HepG2 (cell line): Measurements from ENCODE around the gene MEX3B.

Experiments
- CTCF ChIP-seq: sonication (generic); formaldehyde crosslinking; IDR thresholded peaks from 2 replicates; pipeline ENCODE4 v1.5.0; 2020; ENCODE audit warnings: mild to moderate bottlenecking, missing genetic modification reagents, moderate library complexity
- KAT8 ChIP-seq: IDR thresholded peaks from 2 replicates; pipeline ENCODE4 v1.6.1; 2016; ENCODE audit warnings: missing genetic modification reagents, missing compliant biosample characterization
- KDM6A ChIP-seq: IDR thresholded peaks from 2 replicates; pipeline ENCODE4 v1.6.1; 2016; ENCODE audit warnings: low read depth
- MBD4 ChIP-seq: IDR thresholded peaks from 2 replicates; pipeline ENCODE4 v1.6.1; 2012; ENCODE audit warnings: low read length, inconsistent platforms, borderline replicate concordance
- MTA3 ChIP-seq: sonication (generic); formaldehyde crosslinking; IDR thresholded peaks from 2 replicates; pipeline ENCODE4 v1.4.0; 2020; ENCODE audit warnings: missing genetic modification reagents
- NR1H2 ChIP-seq: sonication (generic); formaldehyde crosslinking; IDR thresholded peaks from 2 replicates; pipeline ENCODE4 v1.8.1; 2022; ENCODE audit warnings: low read depth, missing genetic modification reagents, borderline replicate concordance
- POLR2A ChIP-seq, 2 experiments: IDR thresholded peaks; 2 replicates each; pipeline ENCODE4 v1.6.1; 2011; ENCODE audit warnings: low read depth in 2 of 2, low read length in 2 of 2, mild to moderate bottlenecking in 1 of 2, moderate library complexity in 1 of 2; ENCODE audit not compliant: insufficient read depth in 1 of 2
- PTBP1 ChIP-seq: fragments of 200-400 bp; formaldehyde crosslinking; IDR thresholded peaks from 2 replicates; pipeline ENCODE4 v1.6.1; 2018; ENCODE audit warnings: low read length, low read depth; ENCODE audit not compliant: poor library complexity, severe bottlenecking
- RBFOX2 ChIP-seq: fragments of 200-400 bp; formaldehyde crosslinking; IDR thresholded peaks from 2 replicates; pipeline ENCODE4 v1.6.1; 2017; ENCODE audit warnings: low read depth, mild to moderate bottlenecking, low read length
- REST ChIP-seq, 2 experiments: IDR thresholded peaks; 2 replicates each; pipeline ENCODE4 v1.6.1; 2011 to 2012; ENCODE audit warnings: low read length in 2 of 2, borderline replicate concordance in 1 of 2, low read depth in 1 of 2, mild to moderate bottlenecking in 1 of 2, moderate library complexity in 1 of 2
- SMC3 ChIP-seq: IDR thresholded peaks from 2 replicates; pipeline ENCODE4 v1.6.1; 2011; ENCODE audit warnings: low read length, improper control_type of control experiment
- SRSF9 ChIP-seq: fragments of 200-400 bp; formaldehyde crosslinking; IDR thresholded peaks from 2 replicates; pipeline ENCODE4 v1.6.1; 2018; ENCODE audit warnings: borderline replicate concordance, mild to moderate bottlenecking, low read depth, low read length; ENCODE audit not compliant: insufficient read depth, poor library complexity, severe bottlenecking
- TF ChIP-seq, protein P1 (sequence below), 2 experiments: sonication (generic) in 1 of 2; formaldehyde crosslinking in 1 of 2; IDR thresholded peaks; 2 replicates each; pipeline versions ENCODE4 v1.6.1 to v1.9.0; 2014 to 2022; ENCODE audit warnings: antibody characterized with exemption in 1 of 2, borderline replicate concordance in 1 of 2, inconsistent platforms in 1 of 2, low read depth in 1 of 2, missing genetic modification reagents in 1 of 2
- TF ChIP-seq, protein P2 (sequence below): sonication (generic); formaldehyde crosslinking; IDR thresholded peaks from 2 replicates; pipeline ENCODE4 v1.4.0; 2020; ENCODE audit warnings: missing genetic modification reagents

GRCh38 chr15:82064824-82065223 lies 19.0 kb upstream of the MEX3B start:
- TF ChIP-seq MBD4: no peak
- TF ChIP-seq KDM6A (CRISPR knock-in tag): no peak
- TF ChIP-seq CTCF (CRISPR knock-in tag): no peak
- no peak for TF ChIP-seq KAT8 (CRISPR knock-in tag)
- no peak for TF ChIP-seq POLR2A (IDR thresholded peaks at IDR 0.05; ENCODE audit: insufficient read depth in 1 of 2, low read depth in 2 of 2, low read length in 2 of 2)
- TF ChIP-seq MTA3 (CRISPR knock-in tag): no peak
- no peak for TF ChIP-seq PTBP1
- TF ChIP-seq, protein P1, sequence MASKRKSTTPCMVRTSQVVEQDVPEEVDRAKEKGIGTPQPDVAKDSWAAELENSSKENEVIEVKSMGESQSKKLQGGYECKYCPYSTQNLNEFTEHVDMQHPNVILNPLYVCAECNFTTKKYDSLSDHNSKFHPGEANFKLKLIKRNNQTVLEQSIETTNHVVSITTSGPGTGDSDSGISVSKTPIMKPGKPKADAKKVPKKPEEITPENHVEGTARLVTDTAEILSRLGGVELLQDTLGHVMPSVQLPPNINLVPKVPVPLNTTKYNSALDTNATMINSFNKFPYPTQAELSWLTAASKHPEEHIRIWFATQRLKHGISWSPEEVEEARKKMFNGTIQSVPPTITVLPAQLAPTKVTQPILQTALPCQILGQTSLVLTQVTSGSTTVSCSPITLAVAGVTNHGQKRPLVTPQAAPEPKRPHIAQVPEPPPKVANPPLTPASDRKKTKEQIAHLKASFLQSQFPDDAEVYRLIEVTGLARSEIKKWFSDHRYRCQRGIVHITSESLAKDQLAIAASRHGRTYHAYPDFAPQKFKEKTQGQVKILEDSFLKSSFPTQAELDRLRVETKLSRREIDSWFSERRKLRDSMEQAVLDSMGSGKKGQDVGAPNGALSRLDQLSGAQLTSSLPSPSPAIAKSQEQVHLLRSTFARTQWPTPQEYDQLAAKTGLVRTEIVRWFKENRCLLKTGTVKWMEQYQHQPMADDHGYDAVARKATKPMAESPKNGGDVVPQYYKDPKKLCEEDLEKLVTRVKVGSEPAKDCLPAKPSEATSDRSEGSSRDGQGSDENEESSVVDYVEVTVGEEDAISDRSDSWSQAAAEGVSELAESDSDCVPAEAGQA (IDR thresholded peaks at IDR 0.05; ENCODE audit: low read depth): no peak
- TF ChIP-seq, protein P1 (CRISPR knock-in tag; IDR thresholded peaks at IDR 0.05; ENCODE audit: borderline replicate concordance): no peak
- no peak for TF ChIP-seq SRSF9
- no peak for TF ChIP-seq RBFOX2
- TF ChIP-seq NR1H2: no peak
- no peak for TF ChIP-seq SMC3
- no peak for TF ChIP-seq REST (IDR thresholded peaks at IDR 0.05; ENCODE audit: borderline replicate concordance in 1 of 2, low read depth in 1 of 2, low read length in 2 of 2)
- TF ChIP-seq, protein P2, sequence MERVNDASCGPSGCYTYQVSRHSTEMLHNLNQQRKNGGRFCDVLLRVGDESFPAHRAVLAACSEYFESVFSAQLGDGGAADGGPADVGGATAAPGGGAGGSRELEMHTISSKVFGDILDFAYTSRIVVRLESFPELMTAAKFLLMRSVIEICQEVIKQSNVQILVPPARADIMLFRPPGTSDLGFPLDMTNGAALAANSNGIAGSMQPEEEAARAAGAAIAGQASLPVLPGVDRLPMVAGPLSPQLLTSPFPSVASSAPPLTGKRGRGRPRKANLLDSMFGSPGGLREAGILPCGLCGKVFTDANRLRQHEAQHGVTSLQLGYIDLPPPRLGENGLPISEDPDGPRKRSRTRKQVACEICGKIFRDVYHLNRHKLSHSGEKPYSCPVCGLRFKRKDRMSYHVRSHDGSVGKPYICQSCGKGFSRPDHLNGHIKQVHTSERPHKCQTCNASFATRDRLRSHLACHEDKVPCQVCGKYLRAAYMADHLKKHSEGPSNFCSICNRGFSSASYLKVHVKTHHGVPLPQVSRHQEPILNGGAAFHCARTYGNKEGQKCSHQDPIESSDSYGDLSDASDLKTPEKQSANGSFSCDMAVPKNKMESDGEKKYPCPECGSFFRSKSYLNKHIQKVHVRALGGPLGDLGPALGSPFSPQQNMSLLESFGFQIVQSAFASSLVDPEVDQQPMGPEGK (CRISPR knock-in tag): no peak
